ENCODE data around the gene CDH4.

Gene CDH4

GRCh38 chr20:61551401-61551800 is 299.3 kb downstream of the CDH4 start (continued):
- TF ChIP-seq ZNF146 (tag by site-specific recombination; IDR thresholded peaks at IDR 0.05) (no peak), ZBTB7A (tag by site-specific recombination; IDR thresholded peaks at IDR 0.05; ENCODE audit: low read depth) (no peak), BCL6B (tag by site-specific recombination; IDR thresholded peaks at IDR 0.05) (no peak), KLF17 (tag by site-specific recombination; IDR thresholded peaks at IDR 0.05) (no peak), ZNF10 (tag by site-specific recombination; IDR thresholded peaks at IDR 0.05) (no peak)

GRCh38 chr20:61554617-61555016 is 302.6 kb downstream of the CDH4 start:
- Histone ChIP-seq H3K4me1 (ENCODE audit: control insufficient read depth, insufficient read depth, low read length) (no peaks in the 10 kb centered on the region), H3K27ac (ENCODE audit: extremely low read depth, low read depth, low read length) (no peak overlapping the region), H3K4me3 (ENCODE audit: low read depth, low read length) (no peak overlapping the region), H3K9me3 (ENCODE audit: control insufficient read depth, insufficient read depth, low read depth, low read length) (no peaks in the 10 kb centered on the region), H3K36me3 (ENCODE audit: control insufficient read depth in 2 of 2, insufficient read depth in 1 of 2, low read length in 2 of 2) (no peaks in the 10 kb centered on the region)
- ChIA-PET POLR2A (no interaction called here), CTCF (no interaction called here)
- TF ChIP-seq ZNF18 (tag by site-specific recombination; IDR thresholded peaks at IDR 0.05) (peak; percentile 73; the same call in 1 of the 2 replicates), ZBTB20 (tag by site-specific recombination; IDR thresholded peaks at IDR 0.05) (no peak)

GRCh38 chr20:61555566-61555965 is 303.5 kb downstream of the CDH4 start:
- CTCF ChIA-PET: no interaction called here

More at GRCh38 chr20:61555566-61555965, 303.5 kb downstream of the CDH4 start:
- no peak overlapping the region for H3K4me3 ChIP-seq (ENCODE audit: low read depth, low read length)
- no peaks in the 10 kb centered on the region for H3K36me3 ChIP-seq (ENCODE audit: control insufficient read depth in 2 of 2, insufficient read depth in 1 of 2, low read length in 2 of 2)
- H3K9me3 ChIP-seq (ENCODE audit: control insufficient read depth, insufficient read depth, low read depth, low read length): no peaks in the 10 kb centered on the region
- H3K27ac ChIP-seq (ENCODE audit: extremely low read depth, low read depth, low read length): no peak overlapping the region
- no peaks in the 10 kb centered on the region for H3K4me1 ChIP-seq (ENCODE audit: control insufficient read depth, insufficient read depth, low read length)
- TF ChIP-seq ZNF223 (tag by site-specific recombination; IDR thresholded peaks at IDR 0.05) (no peak), ZNF366 (tag by site-specific recombination; conservative IDR thresholded peaks at IDR 0.05) (no peak), ZBTB21 (tag by site-specific recombination; IDR thresholded peaks at IDR 0.05) (no peak), PRDM10 (tag by site-specific recombination; IDR thresholded peaks at IDR 0.05) (no peak), ZNF148 (tag by site-specific recombination; IDR thresholded peaks at IDR 0.05; ENCODE audit: borderline replicate concordance) (no peak), KLF10 (tag by site-specific recombination; IDR thresholded peaks at IDR 0.05) (no peak), ZNF350 (tag by site-specific recombination; IDR thresholded peaks at IDR 0.05) (no peak), ZBTB11 (tag by site-specific recombination; conservative IDR thresholded peaks at IDR 0.05; ENCODE audit: low read depth) (no peak), ZNF311 (tag by site-specific recombination; IDR thresholded peaks at IDR 0.05; ENCODE audit: borderline replicate concordance) (no peak), ZBTB48 (tag by site-specific recombination; IDR thresholded peaks at IDR 0.05) (no peak), ZNF473 (tag by site-specific recombination; IDR thresholded peaks at IDR 0.05) (no peak)
- POLR2A ChIA-PET: no interaction called here
